Breast epithelium (tissue), 3 donors: ENCODE data around the gene ADGRF4.

Source experiments
- POLR2A ChIP-seq: fragments of 450-650 bp; IDR thresholded peaks from one replicate; pipeline ENCODE4 v1.6.1; 2016; ENCODE audit warnings: antibody characterized with exemption, mild to moderate bottlenecking, moderate library complexity
- POLR2AphosphoS5 ChIP-seq, 3 donors: sonication (generic); formaldehyde crosslinking; IDR thresholded peaks; one replicate each; pipeline ENCODE4 v1.6.1; 2017; ENCODE audit warnings: antibody characterized with exemption in 3 of 3
- TF ChIP-seq, protein P1 (sequence below), 3 donors: fragments of 450-650 bp; IDR thresholded peaks; one replicate each; pipeline ENCODE4 v1.5.1; 2016 to 2017; ENCODE audit warnings: antibody characterized with exemption in 3 of 3, mild to moderate bottlenecking in 3 of 3, moderate library complexity in 3 of 3

GRCh38 chr6:47741807-47742206 is 43.4 kb downstream of the ADGRF4 start:
- TF ChIP-seq POLR2A (no peak), POLR2AphosphoS5 (IDR thresholded peaks at IDR 0.05) (no peak)
- TF ChIP-seq, protein P1, sequence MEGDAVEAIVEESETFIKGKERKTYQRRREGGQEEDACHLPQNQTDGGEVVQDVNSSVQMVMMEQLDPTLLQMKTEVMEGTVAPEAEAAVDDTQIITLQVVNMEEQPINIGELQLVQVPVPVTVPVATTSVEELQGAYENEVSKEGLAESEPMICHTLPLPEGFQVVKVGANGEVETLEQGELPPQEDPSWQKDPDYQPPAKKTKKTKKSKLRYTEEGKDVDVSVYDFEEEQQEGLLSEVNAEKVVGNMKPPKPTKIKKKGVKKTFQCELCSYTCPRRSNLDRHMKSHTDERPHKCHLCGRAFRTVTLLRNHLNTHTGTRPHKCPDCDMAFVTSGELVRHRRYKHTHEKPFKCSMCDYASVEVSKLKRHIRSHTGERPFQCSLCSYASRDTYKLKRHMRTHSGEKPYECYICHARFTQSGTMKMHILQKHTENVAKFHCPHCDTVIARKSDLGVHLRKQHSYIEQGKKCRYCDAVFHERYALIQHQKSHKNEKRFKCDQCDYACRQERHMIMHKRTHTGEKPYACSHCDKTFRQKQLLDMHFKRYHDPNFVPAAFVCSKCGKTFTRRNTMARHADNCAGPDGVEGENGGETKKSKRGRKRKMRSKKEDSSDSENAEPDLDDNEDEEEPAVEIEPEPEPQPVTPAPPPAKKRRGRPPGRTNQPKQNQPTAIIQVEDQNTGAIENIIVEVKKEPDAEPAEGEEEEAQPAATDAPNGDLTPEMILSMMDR (IDR thresholded peaks at IDR 0.05) = no peak
